ENCODE data around the gene UNC119.

Gene UNC119

DNA sequence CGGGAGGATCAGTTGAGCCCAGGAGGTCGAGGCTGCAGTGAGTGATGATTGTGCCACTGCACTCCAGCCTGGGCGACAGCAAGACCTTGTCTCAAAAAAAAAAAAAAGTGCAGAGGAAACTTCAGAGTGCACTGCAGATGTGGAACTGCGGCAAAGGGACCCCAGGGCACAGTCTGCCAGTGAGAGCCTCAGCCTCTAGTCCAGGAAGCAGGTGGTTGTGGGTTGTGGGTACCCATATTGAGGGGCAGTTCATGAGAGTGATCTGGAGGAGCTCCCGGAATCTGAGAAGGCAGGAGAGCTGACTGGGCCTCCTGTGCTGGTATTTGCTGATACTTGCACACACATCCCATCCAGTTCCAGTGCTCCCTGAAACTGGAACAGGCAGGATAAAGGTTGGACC is 33.2 kb downstream of the UNC119 start:
- DNase-seq, result no peak

DNA sequence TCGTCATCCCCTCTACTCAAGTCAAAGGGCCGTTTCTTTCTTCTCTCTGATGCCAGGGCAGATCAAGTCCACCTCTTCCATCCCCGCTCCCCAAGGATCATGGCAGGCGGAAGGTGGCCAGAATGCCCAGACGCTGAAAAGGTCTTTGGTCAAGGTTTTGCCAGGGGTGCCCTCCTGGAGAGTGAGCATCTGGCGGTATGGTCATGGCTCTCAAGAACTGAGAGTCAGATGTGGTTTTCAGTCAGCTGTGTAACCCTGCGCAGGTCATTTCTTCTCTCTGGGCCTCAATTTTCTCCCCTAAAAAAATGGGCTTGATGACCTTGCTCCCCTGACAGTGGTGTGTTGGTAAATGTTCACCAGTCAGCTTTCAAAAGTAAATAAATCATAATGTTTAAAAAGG is 33.8 kb downstream of the UNC119 start:
- DNase-seq, result no peak

- no peak for DNase-seq
Observed at GRCh38 chr17:28518132-28518531, 34.3 kb downstream of the UNC119 start.

DNA sequence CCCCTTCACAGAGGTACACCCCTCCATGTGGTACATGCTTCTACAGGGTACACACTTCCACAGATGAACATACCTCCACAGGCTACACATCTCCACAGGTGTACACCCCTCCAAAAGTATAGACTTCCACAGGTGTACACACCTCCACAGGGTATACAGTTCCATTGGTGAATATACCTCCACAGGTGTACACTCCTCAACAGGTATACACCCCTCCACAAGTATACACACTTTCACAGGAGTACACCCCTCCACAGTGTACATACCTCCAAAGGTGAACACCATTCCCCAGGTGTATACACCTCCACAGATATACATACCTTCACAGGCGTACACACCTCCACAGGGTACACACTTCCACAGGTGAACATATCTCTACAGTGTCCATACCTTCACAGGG is 36.9 kb downstream of the UNC119 start:
- no peak for DNase-seq

DNA sequence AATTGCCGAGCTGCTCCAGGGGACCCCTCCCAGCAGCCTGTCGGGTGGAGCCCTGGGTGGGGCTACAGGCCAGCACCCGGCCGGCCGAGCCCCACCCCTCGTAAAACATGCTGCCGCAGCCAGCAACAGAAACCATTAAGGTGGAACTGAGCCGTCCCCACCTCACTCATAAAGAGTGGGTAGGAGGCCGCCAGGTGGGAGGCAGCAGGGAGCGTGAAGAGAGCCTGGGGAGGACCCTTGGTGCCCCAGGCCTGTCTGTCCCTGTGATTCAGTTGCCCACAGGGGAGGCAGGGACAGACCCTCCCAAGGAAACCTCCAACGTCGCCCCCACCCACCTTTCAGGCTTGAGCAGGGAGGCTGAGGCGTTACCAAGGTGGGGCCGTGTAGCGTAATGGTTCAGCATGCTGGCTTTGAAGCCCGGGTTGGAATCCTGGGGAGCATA is 37.8 kb downstream of the UNC119 start:
- no peak for DNase-seq

GRCh38 chr17:28513476-28513875 is 38.9 kb downstream of the UNC119 start:
- no peak for DNase-seq

DNA sequence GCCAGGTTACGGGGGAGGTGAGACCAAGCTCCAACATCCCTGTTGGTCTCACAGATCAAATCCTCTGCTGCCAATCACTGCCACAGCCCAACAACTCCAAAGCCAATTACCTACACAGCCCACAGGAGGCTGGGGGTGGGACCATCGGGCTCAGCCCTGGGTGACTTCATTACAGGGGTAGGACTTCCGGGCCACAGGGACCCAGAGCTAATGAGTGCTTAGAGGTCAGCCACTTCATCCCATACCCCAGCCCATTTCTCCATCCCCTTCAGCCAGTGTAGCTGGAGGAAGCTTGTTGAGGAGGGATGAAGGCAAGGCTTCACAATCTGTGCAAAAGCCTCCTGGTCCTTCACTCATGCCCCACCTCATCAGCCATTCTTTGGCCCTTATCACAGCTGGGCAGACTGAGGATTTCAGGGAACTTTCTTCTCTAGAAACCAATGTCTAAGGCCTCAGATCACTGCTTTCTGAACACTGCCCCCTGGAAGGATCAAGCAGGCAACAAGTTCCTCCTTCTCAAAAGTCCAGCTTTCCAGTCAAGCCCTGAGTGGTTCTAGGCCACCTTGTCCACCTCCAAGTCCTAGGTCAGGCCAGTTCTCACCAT is 40.5 kb downstream of the UNC119 start:
- no peak for DNase-seq

DNA sequence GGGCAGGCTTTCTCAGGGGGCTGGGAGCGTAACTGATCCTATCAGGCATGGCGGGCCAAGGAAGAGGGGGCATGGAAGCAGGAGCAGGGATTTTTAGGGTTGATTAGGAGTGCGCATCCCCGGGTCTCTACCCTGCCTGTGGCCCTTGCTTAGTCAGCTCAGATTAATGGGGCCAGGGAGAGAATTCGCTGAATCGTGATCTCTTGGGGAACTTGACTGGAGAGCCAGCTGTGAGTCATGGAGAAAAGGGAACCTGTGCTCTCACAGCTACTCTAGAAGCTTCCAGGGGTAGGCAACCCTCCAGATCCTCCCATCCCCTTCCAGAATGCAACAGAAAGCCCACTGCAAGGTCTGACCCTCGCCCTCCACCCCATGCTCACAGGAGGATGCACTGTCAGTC is 42.6 kb downstream of the UNC119 start:
- DNase-seq, result no peak

GRCh38 chr17:28508211-28508724 is 44.2 kb downstream of the UNC119 start:
- DNase-seq, result no peak

DNA sequence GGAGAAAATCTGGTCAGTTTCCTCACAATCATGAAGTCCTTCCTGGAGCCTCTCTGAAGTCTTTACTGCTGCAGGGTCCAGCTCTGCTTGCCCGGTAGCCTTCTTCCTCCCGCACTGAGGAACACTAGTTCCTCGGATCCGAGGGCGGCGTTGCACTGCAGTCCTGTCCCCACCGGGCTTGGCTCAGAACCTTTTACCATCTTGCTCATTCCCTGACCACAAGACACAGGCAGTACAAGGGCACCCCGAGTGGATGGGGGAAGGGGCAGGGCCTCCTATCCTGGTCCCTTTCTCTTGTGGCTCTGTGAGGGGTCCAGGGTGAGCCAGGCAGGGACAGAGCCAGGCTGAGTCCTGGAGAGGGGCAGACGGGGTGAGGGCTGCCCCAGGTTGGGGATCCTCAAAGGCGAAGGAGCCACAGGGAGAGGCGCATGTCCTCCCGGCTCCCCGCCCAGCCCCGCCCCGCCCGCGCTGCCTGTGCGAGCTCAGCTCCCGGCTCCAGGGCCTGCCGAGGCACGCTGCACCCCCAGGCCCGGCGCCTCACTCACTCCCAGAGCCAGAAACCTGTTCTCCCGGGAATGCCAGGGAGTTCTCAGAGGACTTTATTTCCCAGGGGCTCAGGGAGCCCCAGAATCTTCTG is 44.7 kb downstream of the UNC119 start:
- DNase-seq, result no peak

DNA sequence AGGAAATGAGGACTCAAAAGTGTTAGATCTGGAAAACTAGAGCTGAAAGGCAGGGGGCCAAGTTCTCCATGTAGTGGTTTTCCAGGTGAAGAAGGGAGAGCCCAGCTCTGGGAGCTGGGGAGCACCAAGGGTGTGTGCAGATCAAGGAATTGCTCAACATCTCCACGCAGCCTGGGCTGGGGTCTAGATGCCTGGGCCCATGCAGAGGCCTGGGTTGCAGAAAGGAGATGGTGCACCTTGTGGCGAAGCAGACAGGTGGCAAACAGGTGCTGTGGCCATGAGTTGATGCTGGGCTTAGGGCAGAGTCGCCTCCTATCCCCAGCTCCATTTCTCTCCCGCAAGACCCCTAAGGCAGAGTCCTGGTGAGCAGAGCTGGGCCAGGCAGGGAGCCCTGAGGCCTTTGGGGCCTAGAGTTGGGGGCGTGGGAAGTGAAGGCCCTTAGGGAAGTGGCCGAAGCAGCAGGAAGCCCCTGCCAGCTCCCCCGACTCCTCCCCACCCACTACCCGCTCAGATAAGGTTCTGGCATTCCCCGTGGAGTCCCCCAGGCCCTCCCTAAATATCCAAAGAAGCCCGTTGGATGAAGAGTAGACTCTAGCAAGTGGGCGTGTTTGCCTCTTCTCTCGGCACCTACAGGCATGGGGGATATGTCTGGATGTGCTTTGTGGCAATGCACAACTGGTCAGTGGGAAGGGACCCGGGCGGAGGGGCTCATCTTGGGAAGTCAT is 45.5 kb downstream of the UNC119 start:
- no peak for DNase-seq

DNA sequence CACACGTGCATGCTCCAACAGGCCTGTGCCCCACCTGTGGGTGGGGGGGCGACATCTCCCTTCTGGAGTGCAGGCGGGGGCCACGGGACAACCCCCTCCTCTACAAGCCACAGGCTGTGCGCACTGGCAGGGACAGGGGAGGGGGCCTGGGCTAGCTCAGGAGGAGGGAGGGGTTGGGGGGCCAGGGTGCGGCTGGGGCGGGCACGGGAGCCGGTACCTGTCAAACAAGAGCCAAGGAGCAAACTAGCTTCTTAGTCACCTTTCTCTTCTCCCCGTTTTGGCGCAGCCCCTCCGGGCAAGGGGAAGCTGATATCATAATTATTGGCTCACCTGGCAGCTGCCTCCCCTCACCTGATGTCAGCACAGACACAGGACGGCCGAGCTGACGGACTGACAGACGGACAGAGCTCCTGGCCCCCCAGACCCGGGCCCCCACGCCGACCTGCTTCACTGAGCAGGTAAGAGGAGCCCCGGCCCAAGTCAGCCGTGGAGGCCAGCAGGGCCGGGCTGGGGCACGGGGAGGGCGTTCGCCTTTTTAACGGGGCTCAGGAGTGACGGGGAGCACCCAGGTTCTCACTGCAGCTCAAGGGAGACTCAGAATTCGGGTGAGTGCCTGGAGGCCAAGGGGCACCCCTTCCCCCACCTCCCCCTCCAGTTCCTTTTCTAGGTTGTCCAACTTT is 46.3 kb downstream of the UNC119 start, which contains the start of gene FOXN1:
Gene FOXN1, plus strand, starts transcription at position 363 of the 680 bp plus-strand sequence. CDS start 17,622 bp downstream, outside the sequence.
- no peak for DNase-seq

- no peak for DNase-seq
Observed at GRCh38 chr17:28503420-28503819, 49.0 kb downstream of the UNC119 start.

DNA sequence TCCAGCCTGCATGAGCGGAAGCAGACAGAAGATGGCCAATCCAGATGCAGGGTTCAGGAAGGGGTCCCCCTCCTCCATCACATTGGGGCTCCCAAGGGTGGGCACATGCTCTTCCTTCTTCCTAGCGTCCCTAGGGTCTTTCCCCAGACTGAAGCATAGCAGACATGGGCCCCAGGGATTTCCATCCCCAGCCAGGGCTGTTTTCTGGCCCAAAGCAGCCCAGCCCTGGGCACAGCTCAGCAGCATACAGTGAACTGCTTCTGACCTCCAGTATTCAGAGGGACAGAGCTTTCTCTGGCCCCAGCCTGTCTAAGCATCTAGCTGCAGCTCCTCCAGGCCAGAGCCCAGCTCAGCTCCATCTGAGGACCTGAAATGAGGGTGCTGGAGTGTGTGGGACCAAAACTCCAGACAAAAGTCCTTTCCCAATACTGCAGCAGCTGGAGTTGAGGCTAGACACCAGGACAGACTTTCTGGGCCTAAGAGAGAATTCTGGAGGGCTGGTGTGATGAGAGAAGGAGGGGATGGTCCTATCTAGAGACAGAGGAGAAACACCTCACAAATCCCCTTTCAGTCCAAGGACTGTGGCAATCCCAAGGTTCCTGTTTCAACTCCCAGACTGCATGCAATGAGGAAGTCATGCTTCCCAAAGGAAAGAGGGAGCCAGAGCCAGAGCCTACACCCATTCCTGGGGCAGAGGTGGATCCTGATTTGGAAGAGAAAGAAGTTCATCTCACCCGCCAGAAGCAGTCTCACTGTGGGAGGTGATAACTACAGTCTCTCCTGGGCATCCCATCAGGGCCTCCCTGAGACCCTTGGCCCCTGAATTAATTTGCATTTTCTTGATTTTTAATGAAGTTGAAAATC is 50.8 kb downstream of the UNC119 start:
- DNase-seq, result no peak

GRCh38 chr17:28500712-28501379 is 51.6 kb downstream of the UNC119 start:
- no peak for DNase-seq

DNA sequence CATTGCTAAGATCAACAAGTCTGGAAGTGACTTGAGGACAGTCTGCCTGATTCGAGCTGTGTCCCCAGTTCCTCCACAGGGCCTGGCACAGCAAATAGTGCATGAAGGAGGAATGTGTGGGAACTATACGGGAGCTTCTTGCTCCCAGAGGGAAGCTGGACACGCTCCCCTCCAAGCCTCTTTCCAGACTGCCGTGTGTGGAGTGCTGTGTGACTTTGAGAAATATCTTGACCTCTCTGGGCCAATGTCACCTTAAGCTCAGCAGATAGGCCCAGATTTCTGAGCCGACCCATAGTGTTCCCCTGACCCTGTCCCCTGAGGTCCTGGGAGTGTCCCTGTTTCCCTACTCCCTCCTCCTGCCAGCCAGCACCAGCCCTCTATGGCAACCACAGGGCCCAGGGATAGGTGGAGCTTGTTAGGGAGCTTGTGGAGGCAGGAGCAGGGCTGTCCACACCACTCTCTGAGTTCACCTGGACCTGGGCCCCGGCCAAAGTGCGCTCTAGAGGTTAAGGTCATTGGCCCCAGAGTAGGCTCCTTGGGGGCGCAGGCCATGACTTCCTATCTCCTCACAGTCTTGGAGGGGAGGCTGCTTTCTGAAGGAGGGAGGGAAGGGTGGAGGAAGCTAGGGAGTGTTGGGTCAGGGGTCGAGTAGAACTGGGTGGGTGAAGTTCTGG is 52.6 kb downstream of the UNC119 start:
- no peak for DNase-seq

- no peak for DNase-seq
Observed at GRCh38 chr17:28499364-28499664, 53.1 kb downstream of the UNC119 start.

GRCh38 chr17:28498652-28499363 is 53.6 kb downstream of the UNC119 start:
- DNase-seq, result no peak

DNA sequence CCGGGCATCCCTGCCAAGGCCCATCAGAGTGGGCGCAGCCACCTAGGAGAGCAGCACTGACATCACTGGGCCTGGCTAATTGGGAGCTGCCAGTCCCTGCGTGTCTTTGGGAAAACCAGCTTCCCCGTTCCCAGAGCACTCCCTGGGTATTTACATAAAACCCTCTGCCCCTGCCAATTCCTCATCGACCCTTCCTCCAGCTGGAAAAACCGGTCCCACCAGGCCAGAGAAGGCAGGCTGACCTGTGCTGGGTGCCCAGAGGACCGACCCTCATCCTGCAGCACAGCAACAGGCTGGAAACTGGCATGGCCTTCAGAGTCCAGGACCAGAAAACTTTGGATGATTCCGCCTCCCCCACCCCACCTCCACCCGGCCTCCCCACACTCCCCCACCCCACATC is 54.5 kb downstream of the UNC119 start:
- no peak for DNase-seq
